Measurements from ENCODE around the gene GNAQ.

- TF ChIP-seq CTCF (IDR thresholded peaks at IDR 0.05 in 8 of 11, conservative IDR thresholded peaks at IDR 0.05 in 3 of 11) (peak; percentile 47 to 84 (median 68)), POLR2AphosphoS5 (IDR thresholded peaks at IDR 0.05) (no peak)
Observed at GRCh38 chr9:78035383-78035993, 3.9 kb upstream of the GNAQ start.
